Endothelial cell of umbilical vein (primary cell): Measurements from ENCODE around the gene ADARB2.

Source experiments
- CTCF ChIP-seq, 2 donors: IDR thresholded peaks; 1 replicate in 1 of 2; 2 replicates in 1 of 2; pipeline ENCODE4 v1.5.1; 2011; ENCODE audit warnings: low read length in 2 of 2, mild to moderate bottlenecking in 2 of 2, moderate library complexity in 2 of 2, control low read depth in 1 of 2, inconsistent platforms in 1 of 2, low read depth in 1 of 2; ENCODE audit not compliant: insufficient read depth in 1 of 2; ENCODE audit errors: extremely low read depth in 1 of 2
- EZH2 ChIP-seq: IDR thresholded peaks from 2 replicates; pipeline ENCODE4 v1.6.1; 2012; ENCODE audit warnings: borderline replicate concordance, low read depth, mild to moderate bottlenecking, moderate library complexity, low read length, inconsistent platforms; ENCODE audit not compliant: severe bottlenecking

- TF ChIP-seq EZH2 (no peak), CTCF (IDR thresholded peaks at IDR 0.05; ENCODE audit: extremely low read depth in 1 of 2, insufficient read depth in 1 of 2, low read depth in 1 of 2, low read length in 2 of 2) (no peak)
Measured at GRCh38 chr10:1395025-1395480, 342.3 kb downstream of the ADARB2 start.
